Heart left ventricle (tissue), 13 donors: ENCODE results near the gene OSBPL7.

Experiments used
- CTCF ChIP-seq, 12 donors: fragments of 200-600 bp; sonication (generic) in 4 of 12; IDR thresholded peaks; one replicate each; pipeline versions ENCODE4 v1.5.0 to v1.8.0; 2018 to 2022; ENCODE audit warnings: antibody characterized with exemption in 12 of 12, mild to moderate bottlenecking in 5 of 12
- POLR2A ChIP-seq, 2 donors: fragments of 450-650 bp; IDR thresholded peaks; one replicate each; pipeline ENCODE4 v1.6.1; 2017; ENCODE audit warnings: antibody characterized with exemption in 2 of 2, mild to moderate bottlenecking in 2 of 2, moderate library complexity in 2 of 2
- donor health status: ischemic (EF 13 %, LVEDD 7.1; RV severe dilation, severe dysfunction).
- donor health status: DM: no; HTN: yes; CAD: no.
- donor health status: DM: no; HTN: no; CAD: no.
- donor health status: ischemic (EF 25% LVEDD 6.9; RV normal size, moderate dysfunction).
- donor health status: ischemic (EF 25% LVEDD 5.7; RV mildly dilated, moderate dysfunction).
- donor health status: ischemic (EF 35%, LVEDD 5.7; RV mildly dilated, moderate dysfunction).
- donor health status: nonischemic (EF 11% LVEDD 7.7; RV severe dilation, severe dysfunction).
- donor health status: DM: yes; HTN: yes; CAD: no.
- donor health status: PGD.
- donor health status: ischemic (EF 29% LVEDD 5.4; RV normal size, mild dysfunction).
- donor health status: nonischemic (EF 23%, LVEDD 6.1; RV moderate dilation, normal function).

- TF ChIP-seq CTCF (IDR thresholded peaks at IDR 0.05) (no peak), POLR2A (IDR thresholded peaks at IDR 0.05) (no peak)
Measured at GRCh38 chr17:47801176-47801765, 20.3 kb downstream of the OSBPL7 start.
